HAP-1 (cell line): ENCODE measurements around the gene PRKAA2.

ENCODE experiments used
- DNase-seq, 2 experiments: peaks; one replicate each; pipeline ENCODE4 v3.0.0-alpha.2; 2016 to 2020; ENCODE audit warnings: low spot score in 2 of 2
- H3K27me3 ChIP-seq: fragments of 250-450 bp; sonication (Bioruptor Pico); 2 replicates; pipeline ENCODE4 v1.5.1; 2020; ENCODE audit warnings: low read depth, mild to moderate bottlenecking, moderate library complexity
- H3K36me3 ChIP-seq: fragments of 250-450 bp; sonication (Bioruptor Pico); replicated peaks from 2 replicates; pipeline ENCODE4 v1.5.1; 2020; ENCODE audit warnings: mild to moderate bottlenecking
- H3K4me1 ChIP-seq: fragments of 250-450 bp; sonication (Bioruptor Pico); 2 replicates; pipeline ENCODE4 v1.5.1; 2020; ENCODE audit warnings: mild to moderate bottlenecking
- H3K4me3 ChIP-seq: fragments of 250-450 bp; sonication (Bioruptor Pico); 2 replicates; pipeline ENCODE4 v1.5.1; 2020; ENCODE audit warnings: mild to moderate bottlenecking, moderate library complexity
- H3K9me3 ChIP-seq: fragments of 250-450 bp; sonication (Bioruptor Pico); 2 replicates; pipeline ENCODE4 v1.5.1; 2020; ENCODE audit warnings: mild to moderate bottlenecking, moderate library complexity
- in situ Hi-C: fragments of 300-500 bp; cut with MboI; formaldehyde crosslinking; loops from 3 replicates; pipeline ENCODE4 v1.14.3; 2020; ENCODE audit warnings: low sequenced_read_pairs, inconsistent platforms, mixed read lengths

The PRKAA2 gene

GRCh38 chr1:56666112-56666608 lies 21.0 kb downstream of the PRKAA2 start:
- Histone ChIP-seq H3K9me3 (no peaks in the 10 kb centered on the region), H3K36me3 (no peaks in the 10 kb centered on the region), H3K27me3 (no peaks in the 10 kb centered on the region), H3K4me1 (peaks cover 13% of the 10 kb centered on the region), H3K4me3 (no peak overlapping the region)
- in situ Hi-C loops: no loop called here
- DNase-seq: peak in 1 of 2 experiments; percentile 10

- in situ Hi-C loops: no loop called here
- no peak overlapping the region for H3K4me3 ChIP-seq
- no peaks in the 10 kb centered on the region for H3K36me3 ChIP-seq
- H3K9me3 ChIP-seq: no peaks in the 10 kb centered on the region
- DNase-seq: no peak
- H3K4me1 ChIP-seq: peaks cover 10% of the 10 kb centered on the region
- H3K27me3 ChIP-seq: no peaks in the 10 kb centered on the region
Observed at GRCh38 chr1:56670350-56670749, 25.2 kb downstream of the PRKAA2 start.

DNA sequence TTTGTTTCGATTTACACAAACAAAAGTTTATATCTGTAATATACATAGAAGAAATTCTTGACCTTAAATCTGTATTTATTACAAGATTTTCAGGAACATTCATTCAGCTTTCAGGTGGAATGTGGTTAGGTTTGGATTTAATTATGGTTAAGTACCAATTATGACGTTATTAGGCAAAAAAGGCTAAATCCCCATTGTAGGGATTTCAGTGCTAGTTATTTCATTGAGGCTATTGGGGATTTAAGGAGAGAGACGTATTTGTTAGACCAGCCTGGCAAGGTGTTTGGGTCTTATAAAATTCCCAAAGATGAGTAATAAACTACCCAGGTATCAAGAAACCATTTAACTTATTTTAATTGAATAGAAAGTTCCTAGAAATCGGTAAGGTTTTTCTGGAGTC lies 26.0 kb downstream of the PRKAA2 start:
- peaks cover 3% of the 10 kb centered on the region for H3K4me1 ChIP-seq
- no peaks in the 10 kb centered on the region for H3K9me3 ChIP-seq
- H3K36me3 ChIP-seq: no peaks in the 10 kb centered on the region; the same call in 1 of the 2 replicates
- DNase-seq: no peak
- in situ Hi-C loops: no loop called here
- no peaks in the 10 kb centered on the region for H3K27me3 ChIP-seq
- H3K4me3 ChIP-seq: no peak overlapping the region

DNA sequence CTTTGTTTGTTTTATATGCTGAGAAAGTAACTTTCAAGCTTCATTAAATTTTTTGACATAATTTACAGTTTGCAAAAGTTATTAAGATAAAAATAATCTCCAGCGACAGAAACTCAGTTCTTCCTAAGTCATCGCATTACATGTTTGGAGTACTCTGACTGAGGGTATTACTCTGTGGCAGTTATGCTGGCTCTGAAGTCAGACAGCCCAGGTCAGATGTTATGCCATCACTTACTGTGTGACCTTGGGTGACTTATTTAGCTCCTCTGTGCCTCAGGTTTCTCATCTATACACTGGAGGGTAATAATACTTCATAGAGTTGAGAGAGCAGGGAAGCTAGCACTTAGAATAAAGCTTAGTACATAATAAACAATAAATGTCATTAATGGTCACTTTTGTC lies 26.4 kb downstream of the PRKAA2 start:
- Histone ChIP-seq H3K27me3 (no peaks in the 10 kb centered on the region), H3K4me3 (no peak overlapping the region), H3K36me3 (no peaks in the 10 kb centered on the region; the same call in 1 of the 2 replicates), H3K9me3 (no peaks in the 10 kb centered on the region), H3K4me1 (peaks cover 3% of the 10 kb centered on the region; the same call in 1 of the 2 replicates)
- no peak for DNase-seq
- in situ Hi-C loops: no loop called here

GRCh38 chr1:56672579-56672978 lies 27.5 kb downstream of the PRKAA2 start:
- Histone ChIP-seq H3K36me3 (no peaks in the 10 kb centered on the region; the same call in 1 of the 2 replicates), H3K27me3 (no peaks in the 10 kb centered on the region), H3K9me3 (no peaks in the 10 kb centered on the region), H3K4me3 (no peak overlapping the region), H3K4me1 (peaks cover 3% of the 10 kb centered on the region; the same call in 1 of the 2 replicates)
- no peak for DNase-seq
- in situ Hi-C loops: no loop called here

- H3K36me3 ChIP-seq: no peaks in the 10 kb centered on the region; the same call in 1 of the 2 replicates
- no peak for DNase-seq
- in situ Hi-C loops: no loop called here
- H3K9me3 ChIP-seq: no peaks in the 10 kb centered on the region
- no peak overlapping the region for H3K4me3 ChIP-seq
- H3K27me3 ChIP-seq: no peaks in the 10 kb centered on the region
- H3K4me1 ChIP-seq: peaks cover 3% of the 10 kb centered on the region; the same call in 1 of the 2 replicates
Observed at GRCh38 chr1:56675763-56676162, 30.6 kb downstream of the PRKAA2 start.

GRCh38 chr1:56676571-56677035 lies 31.5 kb downstream of the PRKAA2 start:
- Histone ChIP-seq H3K9me3 (no peaks in the 10 kb centered on the region), H3K27me3 (no peaks in the 10 kb centered on the region), H3K36me3 (no peaks in the 10 kb centered on the region; the same call in 1 of the 2 replicates), H3K4me1 (no peaks in the 10 kb centered on the region), H3K4me3 (no peak overlapping the region)
- DNase-seq: no peak
- in situ Hi-C loops: no loop called here

DNA sequence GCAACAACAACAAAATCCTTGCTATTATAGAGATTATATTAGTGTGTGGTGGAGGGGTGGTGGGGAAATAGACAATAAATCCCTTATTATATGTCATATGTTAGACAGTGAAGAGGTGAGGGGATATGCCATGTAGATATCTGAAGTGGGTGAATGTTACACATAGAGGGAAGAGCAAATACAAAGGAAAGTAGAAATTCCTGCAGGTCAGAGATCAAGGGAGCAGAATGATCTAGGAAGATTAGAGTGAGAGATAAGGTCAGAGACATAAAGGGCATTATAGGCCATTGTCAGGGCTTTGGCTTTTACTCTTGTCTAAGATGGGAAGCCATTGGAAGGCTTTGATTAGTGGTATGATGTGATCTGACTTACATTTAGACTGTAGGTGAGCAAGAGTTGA lies 38.5 kb downstream of the PRKAA2 start:
- no peak for DNase-seq
- no peaks in the 10 kb centered on the region for H3K36me3 ChIP-seq
- H3K27me3 ChIP-seq: no peaks in the 10 kb centered on the region
- in situ Hi-C loops: no loop called here
- H3K4me1 ChIP-seq: peaks cover 20% of the 10 kb centered on the region
- H3K4me3 ChIP-seq: no peak overlapping the region
- H3K9me3 ChIP-seq: no peaks in the 10 kb centered on the region

GRCh38 chr1:56686169-56686568 lies 41.1 kb downstream of the PRKAA2 start:
- Histone ChIP-seq H3K27me3 (no peaks in the 10 kb centered on the region), H3K4me3 (no peak overlapping the region), H3K36me3 (no peaks in the 10 kb centered on the region), H3K4me1 (peaks cover 20% of the 10 kb centered on the region), H3K9me3 (no peaks in the 10 kb centered on the region)
- DNase-seq: peak in 1 of 2 experiments; percentile 10
- in situ Hi-C loops: no loop called here

GRCh38 chr1:56688522-56689026 lies 43.5 kb downstream of the PRKAA2 start:
- in situ Hi-C loops: no loop called here
- Histone ChIP-seq H3K36me3 (no peaks in the 10 kb centered on the region), H3K9me3 (no peaks in the 10 kb centered on the region), H3K27me3 (no peaks in the 10 kb centered on the region), H3K4me3 (no peak overlapping the region), H3K4me1 (peaks cover 20% of the 10 kb centered on the region)
- no peak for DNase-seq

- Histone ChIP-seq H3K4me3 (no peak overlapping the region), H3K27me3 (no peaks in the 10 kb centered on the region), H3K4me1 (no peaks in the 10 kb centered on the region), H3K36me3 (peaks cover 4% of the 10 kb centered on the region; the same call in 1 of the 2 replicates), H3K9me3 (no peaks in the 10 kb centered on the region)
- in situ Hi-C loops: no loop called here
- no peak for DNase-seq
Observed at GRCh38 chr1:56696663-56697062, 51.5 kb downstream of the PRKAA2 start.

DNA sequence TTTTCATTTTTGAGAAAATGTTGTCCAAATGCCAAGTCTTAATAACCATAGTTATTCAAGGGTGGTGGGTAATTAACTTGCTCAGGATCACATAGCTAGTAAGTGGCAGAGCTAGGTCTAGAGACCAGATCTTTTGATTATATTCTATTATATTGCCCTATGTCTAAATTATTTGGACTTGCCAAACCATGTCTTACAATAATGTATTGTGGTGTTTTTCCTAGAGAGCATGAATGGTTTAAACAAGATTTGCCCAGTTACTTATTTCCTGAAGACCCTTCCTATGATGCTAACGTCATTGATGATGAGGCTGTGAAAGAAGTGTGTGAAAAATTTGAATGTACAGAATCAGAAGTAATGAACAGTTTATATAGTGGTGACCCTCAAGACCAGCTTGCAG lies 58.6 kb downstream of the PRKAA2 start:
- no peaks in the 10 kb centered on the region for H3K9me3 ChIP-seq
- DNase-seq: no peak
- no peaks in the 10 kb centered on the region for H3K4me1 ChIP-seq
- H3K4me3 ChIP-seq: no peak overlapping the region
- H3K36me3 ChIP-seq: peaks cover 18% of the 10 kb centered on the region
- in situ Hi-C loops: no loop called here
- no peaks in the 10 kb centered on the region for H3K27me3 ChIP-seq

GRCh38 chr1:56707379-56707778 lies 62.3 kb downstream of the PRKAA2 start:
- H3K9me3 ChIP-seq: no peaks in the 10 kb centered on the region
- no peaks in the 10 kb centered on the region for H3K27me3 ChIP-seq
- no peaks in the 10 kb centered on the region for H3K4me1 ChIP-seq
- H3K4me3 ChIP-seq: no peak overlapping the region
- in situ Hi-C loops: no loop called here
- peaks cover 18% of the 10 kb centered on the region for H3K36me3 ChIP-seq
- DNase-seq: no peak

DNA sequence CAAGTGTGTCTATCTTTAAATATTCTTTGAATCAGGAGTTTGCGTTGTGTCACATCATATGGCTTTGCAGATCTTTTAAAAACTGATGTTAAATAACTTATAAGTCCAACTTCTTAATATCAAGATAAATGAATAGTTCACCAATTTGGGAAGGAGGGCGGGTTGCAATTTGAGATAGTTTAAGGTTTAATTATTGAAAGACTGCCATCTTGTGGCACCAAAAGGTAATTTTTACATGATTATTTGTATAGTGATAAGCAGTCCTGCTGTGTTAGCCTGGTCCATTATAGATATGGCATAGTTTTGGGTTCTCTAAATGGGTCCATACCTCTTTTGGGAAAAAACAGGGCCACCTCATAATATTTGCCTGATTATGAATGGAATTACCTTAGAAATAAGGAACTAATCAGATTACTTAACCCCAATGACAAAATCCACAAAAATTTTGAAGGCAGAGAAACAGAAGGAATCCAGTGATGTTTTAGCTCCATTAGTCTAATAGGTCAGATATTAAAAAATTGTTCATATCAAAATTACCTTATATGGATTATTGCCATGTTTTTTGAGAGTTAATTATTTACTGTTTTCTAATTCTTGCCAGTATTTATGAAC lies 64.3 kb downstream of the PRKAA2 start:
- H3K4me1 ChIP-seq: no peaks in the 10 kb centered on the region
- no peaks in the 10 kb centered on the region for H3K27me3 ChIP-seq
- no peaks in the 10 kb centered on the region for H3K9me3 ChIP-seq
- peak; percentile 16 to 51 for DNase-seq
- in situ Hi-C loops: no loop called here
- H3K36me3 ChIP-seq: peaks cover 14% of the 10 kb centered on the region
- no peak overlapping the region for H3K4me3 ChIP-seq
